Measurements from ENCODE around the gene CFAP61. TPM values are rescaled to one million over a fixed set of nuclear protein-coding genes. Genes with fewer than 3 reads are reported as not detected.
"Not testable (repeated sequence)": the region's sequence is repeated elsewhere in the genome, so short reads cannot be mapped to it uniquely, and the experiment has no call there.

The CFAP61 gene
- polyA plus RNA-seq, 1 experiment = not detected

DNA sequence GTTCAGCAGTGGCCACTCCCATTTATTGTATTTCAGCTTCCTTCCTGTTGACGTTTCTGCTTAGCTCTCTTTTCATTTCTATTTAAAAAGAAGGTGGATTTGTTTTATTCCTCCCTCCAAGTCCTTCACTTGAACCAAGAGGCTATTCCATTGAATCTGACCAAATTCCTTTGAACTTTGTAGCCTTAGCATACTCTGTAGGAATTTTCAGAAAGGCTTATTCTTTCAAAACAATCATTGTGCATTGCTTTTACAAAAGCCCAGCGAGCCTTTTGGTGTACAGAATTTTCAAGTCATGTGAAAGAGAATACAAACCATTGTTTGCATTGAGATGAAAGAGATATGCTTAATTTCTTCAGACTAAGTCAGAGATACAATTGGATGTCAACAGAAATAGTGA, 164.6 kb downstream of the CFAP61 start:
- DNase-seq (ENCODE audit: low read depth) = no peak
- ChIA-PET POLR2A (no interaction called here), CTCF (no interaction called here)
- no peaks in the 10 kb centered on the region for H3K36me3 ChIP-seq (ENCODE audit: control insufficient read depth, insufficient read depth, low read length)
- TF ChIP-seq, protein P1, sequence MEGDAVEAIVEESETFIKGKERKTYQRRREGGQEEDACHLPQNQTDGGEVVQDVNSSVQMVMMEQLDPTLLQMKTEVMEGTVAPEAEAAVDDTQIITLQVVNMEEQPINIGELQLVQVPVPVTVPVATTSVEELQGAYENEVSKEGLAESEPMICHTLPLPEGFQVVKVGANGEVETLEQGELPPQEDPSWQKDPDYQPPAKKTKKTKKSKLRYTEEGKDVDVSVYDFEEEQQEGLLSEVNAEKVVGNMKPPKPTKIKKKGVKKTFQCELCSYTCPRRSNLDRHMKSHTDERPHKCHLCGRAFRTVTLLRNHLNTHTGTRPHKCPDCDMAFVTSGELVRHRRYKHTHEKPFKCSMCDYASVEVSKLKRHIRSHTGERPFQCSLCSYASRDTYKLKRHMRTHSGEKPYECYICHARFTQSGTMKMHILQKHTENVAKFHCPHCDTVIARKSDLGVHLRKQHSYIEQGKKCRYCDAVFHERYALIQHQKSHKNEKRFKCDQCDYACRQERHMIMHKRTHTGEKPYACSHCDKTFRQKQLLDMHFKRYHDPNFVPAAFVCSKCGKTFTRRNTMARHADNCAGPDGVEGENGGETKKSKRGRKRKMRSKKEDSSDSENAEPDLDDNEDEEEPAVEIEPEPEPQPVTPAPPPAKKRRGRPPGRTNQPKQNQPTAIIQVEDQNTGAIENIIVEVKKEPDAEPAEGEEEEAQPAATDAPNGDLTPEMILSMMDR (IDR thresholded peaks at IDR 0.05; ENCODE audit: insufficient read depth, low read depth, low read length) = no peak
- H3K4me3 ChIP-seq (ENCODE audit: low read depth, low read length) = no peak overlapping the region
- H3K27me3 ChIP-seq (ENCODE audit: control insufficient read depth, insufficient read depth, low read length) = peaks cover 4% of the 10 kb centered on the region

DNA sequence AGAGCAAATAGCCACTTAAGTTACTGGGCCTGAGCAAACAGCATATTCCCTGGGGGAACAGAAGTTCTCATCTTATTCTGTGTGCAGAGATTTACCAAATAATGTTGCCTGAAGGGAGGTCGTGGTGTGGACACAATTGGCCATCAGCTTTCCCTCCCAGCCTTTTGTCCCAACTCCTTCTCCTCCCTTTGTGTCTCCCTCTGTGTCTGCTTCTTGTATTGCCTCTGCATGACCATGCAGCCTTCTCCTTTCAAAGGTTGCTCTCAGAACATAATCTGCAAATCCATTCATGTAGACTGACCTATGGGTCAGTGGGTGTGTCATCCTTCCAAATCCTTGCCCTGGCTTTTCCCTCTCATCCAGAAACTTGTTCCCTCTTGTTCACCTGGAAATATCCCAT, 165.3 kb downstream of the CFAP61 start:
- peaks cover 4% of the 10 kb centered on the region for H3K27me3 ChIP-seq (ENCODE audit: control insufficient read depth, insufficient read depth, low read length)
- H3K36me3 ChIP-seq (ENCODE audit: control insufficient read depth, insufficient read depth, low read length) = no peaks in the 10 kb centered on the region
- POLR2A ChIA-PET = no interaction called here
- H3K4me3 ChIP-seq (ENCODE audit: low read depth, low read length) = no peak overlapping the region
- CTCF ChIA-PET = interaction anchor here (1.5 kb wide), 1 partner anchor 20 kb away, joined by 6 read pairs; no protein-coding TSS in a partner anchor
- TF ChIP-seq, protein P1 (IDR thresholded peaks at IDR 0.05; ENCODE audit: insufficient read depth, low read depth, low read length) = no peak
- DNase-seq (ENCODE audit: low read depth) = no peak

DNA sequence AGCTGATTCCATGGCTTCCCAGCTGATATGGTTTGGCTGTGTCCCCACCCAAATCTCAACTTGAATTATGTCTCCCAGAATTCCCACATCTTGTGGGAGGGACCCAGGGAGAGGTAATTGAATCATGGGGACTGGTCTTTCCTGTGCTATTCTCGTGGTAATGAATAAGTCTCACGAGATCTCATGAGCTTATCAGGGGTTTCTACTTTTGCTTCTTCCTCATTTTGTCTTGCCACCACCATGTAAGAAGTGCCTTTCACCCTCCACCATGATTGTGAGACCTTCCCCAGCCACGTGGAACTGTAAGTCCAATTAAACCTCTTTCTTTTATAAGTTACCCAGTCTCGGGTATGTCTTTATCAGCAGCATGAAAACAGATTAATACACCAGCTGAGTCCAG, 165.8 kb downstream of the CFAP61 start:
- POLR2A ChIA-PET; H3K4me3 ChIP-seq (ENCODE audit: low read depth, low read length); DNase-seq (ENCODE audit: low read depth); H3K27me3 ChIP-seq (ENCODE audit: control insufficient read depth, insufficient read depth, low read length); H3K36me3 ChIP-seq (ENCODE audit: control insufficient read depth, insufficient read depth, low read length): not testable (repeated sequence)
- CTCF ChIA-PET = interaction anchor here (1.5 kb wide), 1 partner anchor 19 kb away, joined by 6 read pairs; no protein-coding TSS in a partner anchor

DNA sequence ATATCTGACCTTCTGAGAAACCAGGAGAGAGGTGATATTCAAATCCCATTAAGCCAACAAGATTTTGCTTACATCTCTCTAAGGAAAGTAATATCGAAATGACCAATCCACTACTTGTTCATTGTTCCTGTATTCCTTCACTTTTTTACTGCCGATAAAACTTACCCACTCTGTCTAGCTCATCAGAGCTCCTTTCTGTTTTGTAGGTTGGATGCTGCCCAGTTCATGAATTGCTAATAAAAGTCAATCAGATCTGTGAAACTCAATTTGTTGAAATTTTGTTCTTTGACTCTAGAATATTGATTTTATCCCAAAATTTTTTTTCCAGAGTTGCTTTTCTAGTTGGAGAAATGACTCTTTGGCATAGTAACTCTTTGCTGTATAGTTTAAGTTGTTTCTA, 166.7 kb downstream of the CFAP61 start:
- CTCF ChIA-PET = interaction anchor here (1.2 to 1.5 kb wide), 2 partner anchors 18 to 134 kb away, joined by 4 to 6 read pairs; no protein-coding TSS in a partner anchor

DNA sequence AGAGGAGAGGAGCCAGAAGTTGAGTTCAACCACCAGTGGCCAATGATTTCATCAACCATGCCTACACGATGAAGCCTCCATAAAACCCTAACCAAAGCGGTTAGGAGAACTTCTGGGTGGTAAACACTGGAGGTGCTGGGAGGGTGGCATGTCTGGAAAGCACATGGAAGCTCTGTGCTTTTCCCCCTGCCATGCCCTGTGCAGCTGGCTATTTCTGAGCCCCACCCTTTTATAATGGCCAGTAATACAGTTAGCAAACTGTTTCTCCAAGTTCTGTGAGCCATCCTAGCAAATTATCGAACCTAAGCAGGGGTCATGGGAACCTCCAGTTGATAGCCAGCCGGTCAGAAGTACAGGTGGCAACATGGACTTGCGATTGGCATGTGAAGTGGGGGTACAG, 167.8 kb downstream of the CFAP61 start:
- H3K4me3 ChIP-seq (ENCODE audit: low read depth, low read length) = no peak overlapping the region
- peaks cover 1% of the 10 kb centered on the region; the same call in 1 of the 2 replicates for H3K27me3 ChIP-seq (ENCODE audit: control insufficient read depth, insufficient read depth, low read length)
- no peaks in the 10 kb centered on the region for H3K36me3 ChIP-seq (ENCODE audit: control insufficient read depth, insufficient read depth, low read length)
- TF ChIP-seq, protein P1 (IDR thresholded peaks at IDR 0.05; ENCODE audit: insufficient read depth, low read depth, low read length) = no peak
- ChIA-PET POLR2A (interaction anchor here (1.0 kb wide), 1 partner anchor 8 kb away, joined by 5 read pairs; no protein-coding TSS in a partner anchor), CTCF (interaction anchor here (3.3 kb wide), 1 partner anchor 17 kb away, joined by 12 read pairs; no protein-coding TSS in a partner anchor)
- no peak for DNase-seq (ENCODE audit: low read depth)

More for the DNA sequence above, 166.7 kb downstream of the CFAP61 start:
- H3K36me3 ChIP-seq (ENCODE audit: control insufficient read depth, insufficient read depth, low read length) = no peaks in the 10 kb centered on the region
- peaks cover 1% of the 10 kb centered on the region; the same call in 1 of the 2 replicates for H3K27me3 ChIP-seq (ENCODE audit: control insufficient read depth, insufficient read depth, low read length)
- POLR2A ChIA-PET = no interaction called here
- DNase-seq (ENCODE audit: low read depth) = no peak
- no peak overlapping the region for H3K4me3 ChIP-seq (ENCODE audit: low read depth, low read length)
- TF ChIP-seq, protein P1 (IDR thresholded peaks at IDR 0.05; ENCODE audit: insufficient read depth, low read depth, low read length) = no peak

DNA sequence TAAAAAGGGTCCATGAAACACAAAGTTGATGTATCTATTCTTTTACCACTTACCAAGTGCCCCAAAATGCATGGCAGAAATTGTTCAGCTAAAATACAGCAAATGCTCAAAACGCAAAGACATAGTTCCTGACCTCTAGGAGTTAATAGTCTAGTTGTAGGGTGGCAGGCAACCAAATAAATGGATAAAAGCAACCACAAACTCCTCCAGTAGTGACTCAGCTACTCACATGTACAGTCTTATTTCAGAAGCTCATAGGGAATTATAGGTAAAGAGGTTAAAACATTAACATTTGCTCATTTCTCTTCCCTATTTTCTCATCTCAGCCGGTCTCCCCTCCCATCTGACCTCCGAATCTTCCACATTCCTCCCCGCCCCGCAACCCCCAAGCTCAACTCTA, 171.6 kb downstream of the CFAP61 start:
- POLR2A ChIA-PET = no interaction called here
- DNase-seq (ENCODE audit: low read depth) = no peak
- H3K36me3 ChIP-seq (ENCODE audit: control insufficient read depth, insufficient read depth, low read length) = no peaks in the 10 kb centered on the region
- H3K4me3 ChIP-seq (ENCODE audit: low read depth, low read length) = no peak overlapping the region
- CTCF ChIA-PET = interaction anchor here (1.0 to 1.5 kb wide), 2 partner anchors 13 to 16 kb away, joined by 3 to 4 read pairs; no protein-coding TSS in a partner anchor
- H3K27me3 ChIP-seq (ENCODE audit: control insufficient read depth, insufficient read depth, low read length) = peaks cover 1% of the 10 kb centered on the region; the same call in 1 of the 2 replicates
- TF ChIP-seq, protein P1 (IDR thresholded peaks at IDR 0.05; ENCODE audit: insufficient read depth, low read depth, low read length) = no peak

All from BJ (cell line).